GM18951 (cell line): Measurements from ENCODE around the gene ZSCAN21.
"Not testable (repeated sequence)": the region's sequence is repeated elsewhere in the genome, so short reads cannot be mapped to it uniquely, and the experiment has no call there.

Experiments
- POLR2A ChIP-seq: IDR thresholded peaks from 4 replicates; pipeline ENCODE4 v1.6.1; 2011; ENCODE audit warnings: mild to moderate bottlenecking; ENCODE audit not compliant: insufficient read length, insufficient read depth; ENCODE audit errors: extremely low read depth
- in situ Hi-C: fragments of 300-500 bp; cut with MboI; formaldehyde crosslinking; loops from one replicate; pipeline ENCODE4 v1.12.0; 2022; ENCODE audit warnings: low sequenced_read_pairs, mixed read lengths, inconsistent platforms; ENCODE audit not compliant: unreplicated experiment

ZSCAN21 gene

GRCh38 chr7:100049441-100050291 lies at the start of gene ZSCAN21:
Gene ZSCAN21 (plus strand): TSS chr7:100049774. CDS start chr7:100057007, 7,233 bp downstream.
- in situ Hi-C loops, result no loop called here

GRCh38 chr7:100000239-100000638 lies 49.3 kb upstream of the ZSCAN21 start:
- in situ Hi-C loops, result no loop called here
- no peak for TF ChIP-seq POLR2A

More at GRCh38 chr7:100049441-100050291, at the start of gene ZSCAN21:
- peak; percentile 87 for TF ChIP-seq POLR2A

GRCh38 chr7:100003711-100004661 lies 45.6 kb upstream of the ZSCAN21 start:
- no peak for TF ChIP-seq POLR2A
- in situ Hi-C loops, result no loop called here

GRCh38 chr7:100007887-100008286 lies 41.7 kb upstream of the ZSCAN21 start:
- TF ChIP-seq POLR2A, result no peak
- in situ Hi-C loops, result no loop called here

GRCh38 chr7:100008525-100008924 lies 41.0 kb upstream of the ZSCAN21 start:
- in situ Hi-C loops, result no loop called here
- TF ChIP-seq POLR2A, result no peak

- in situ Hi-C loops, result not testable (repeated sequence)
These were observed 39.6 kb upstream of the ZSCAN21 start for GRCh38 chr7:100009952-100010351.

GRCh38 chr7:100010901-100011300 lies 38.7 kb upstream of the ZSCAN21 start:
- TF ChIP-seq POLR2A, result no peak

GRCh38 chr7:100011516-100011915 lies 38.1 kb upstream of the ZSCAN21 start:
- TF ChIP-seq POLR2A, result no peak

More at GRCh38 chr7:100010901-100011300, 38.7 kb upstream of the ZSCAN21 start:
- in situ Hi-C loops, result no loop called here

GRCh38 chr7:100012385-100013327 lies 36.9 kb upstream of the ZSCAN21 start:
- in situ Hi-C loops, result not testable (repeated sequence)

More at GRCh38 chr7:100011516-100011915, 38.1 kb upstream of the ZSCAN21 start:
- in situ Hi-C loops, result no loop called here

GRCh38 chr7:100013328-100013676 lies 36.3 kb upstream of the ZSCAN21 start:
- in situ Hi-C loops, result no loop called here
- no peak for TF ChIP-seq POLR2A

- in situ Hi-C loops, result no loop called here
- peak; percentile 92 for TF ChIP-seq POLR2A
These were observed 34.1 kb upstream of the ZSCAN21 start, which contains the start of gene ZKSCAN1 for GRCh38 chr7:100015232-100016214. Gene ZKSCAN1 (plus strand): TSS chr7:100015596. CDS start chr7:100023507, 7,911 bp downstream.
